HG03469 (cell line): ENCODE measurements around the gene SMIM12.
"Not testable (repeated sequence)": the region's sequence is repeated elsewhere in the genome, so short reads cannot be mapped to it uniquely, and the experiment has no call there.

Experiments used
- ATAC-seq: cut with Tn5 transposase; IDR thresholded peaks from one replicate; pipeline ENCODE4 v1.9.1; 2021; ENCODE audit warnings: mild to moderate bottlenecking, moderate library complexity, moderate number of reproducible peaks; ENCODE audit not compliant: unreplicated experiment

The SMIM12 gene

GRCh38 chr1:34845131-34845901 is 14.2 kb downstream of the SMIM12 start:
- no peak for ATAC-seq

- ATAC-seq: no peak
Measured at GRCh38 chr1:34844252-34844634, 15.3 kb downstream of the SMIM12 start.

- ATAC-seq: no peak
Measured at GRCh38 chr1:34843392-34844251, 15.9 kb downstream of the SMIM12 start.

- no peak for ATAC-seq
Measured at GRCh38 chr1:34842952-34843371, 16.6 kb downstream of the SMIM12 start.

GRCh38 chr1:34842073-34842472 is 17.5 kb downstream of the SMIM12 start:
- ATAC-seq: no peak

GRCh38 chr1:34840426-34840825 is 19.1 kb downstream of the SMIM12 start:
- no peak for ATAC-seq

- no peak for ATAC-seq
Measured at GRCh38 chr1:34839526-34840305, 19.8 kb downstream of the SMIM12 start.

- no peak for ATAC-seq
Measured at GRCh38 chr1:34833711-34834110, 25.8 kb downstream of the SMIM12 start.

- no peak for ATAC-seq
Measured at GRCh38 chr1:34831721-34832246, 27.8 kb downstream of the SMIM12 start.

GRCh38 chr1:34829250-34829649 is 30.3 kb downstream of the SMIM12 start:
- no peak for ATAC-seq

GRCh38 chr1:34828611-34829010 is 30.9 kb downstream of the SMIM12 start:
- no peak for ATAC-seq

GRCh38 chr1:34827341-34827941 is 32.1 kb downstream of the SMIM12 start:
- ATAC-seq: no peak

- no peak for ATAC-seq
Measured at GRCh38 chr1:34825455-34826091, 34.0 kb downstream of the SMIM12 start.

- no peak for ATAC-seq
Measured at GRCh38 chr1:34824817-34825454, 34.6 kb downstream of the SMIM12 start.

- no peak for ATAC-seq
Measured at GRCh38 chr1:34822202-34822601, 37.3 kb downstream of the SMIM12 start.

- not testable (repeated sequence) for ATAC-seq
Measured at GRCh38 chr1:34818862-34819261, 40.7 kb downstream of the SMIM12 start.

- no peak for ATAC-seq
Measured at GRCh38 chr1:34816778-34817177, 42.8 kb downstream of the SMIM12 start.

GRCh38 chr1:34816332-34816731 is 43.2 kb downstream of the SMIM12 start:
- no peak for ATAC-seq

GRCh38 chr1:34810781-34811180 is 48.8 kb downstream of the SMIM12 start:
- not testable (repeated sequence) for ATAC-seq
